AG04449 (cell line): ENCODE measurements around the gene OTOF.

Experiments
- CTCF ChIA-PET: fragments of 350-600 bp; formaldehyde crosslinking; extraction: SDS; loops from one replicate; lab custom pipeline; 2021; ENCODE audit warnings: antibody characterized with exemption; lab: Yijun Ruan, JAX
- POLR2A ChIA-PET: fragments of 400-600, 350-600 bp; formaldehyde crosslinking; extraction: SDS; loops from one replicate; lab custom pipeline; 2020; ENCODE audit warnings: antibody characterized with exemption, inconsistent platforms; lab: Yijun Ruan, JAX
- DNase-seq: peaks from one replicate; pipeline ENCODE4 v3.0.0-alpha.2; 2010; ENCODE audit warnings: low read depth, low spot score
- H3K4me3 ChIP-seq: 2 replicates; pipeline ENCODE4 v1.5.1; 2011; ENCODE audit warnings: low read depth, mild to moderate bottlenecking, control low read depth, low read length
- CTCF ChIP-seq: IDR thresholded peaks from one replicate; pipeline ENCODE4 v1.5.1; 2011; ENCODE audit warnings: mild to moderate bottlenecking, moderate library complexity, low read length, control low read depth, inconsistent platforms; ENCODE audit not compliant: insufficient read depth; ENCODE audit errors: missing control alignments

Gene OTOF

DNA sequence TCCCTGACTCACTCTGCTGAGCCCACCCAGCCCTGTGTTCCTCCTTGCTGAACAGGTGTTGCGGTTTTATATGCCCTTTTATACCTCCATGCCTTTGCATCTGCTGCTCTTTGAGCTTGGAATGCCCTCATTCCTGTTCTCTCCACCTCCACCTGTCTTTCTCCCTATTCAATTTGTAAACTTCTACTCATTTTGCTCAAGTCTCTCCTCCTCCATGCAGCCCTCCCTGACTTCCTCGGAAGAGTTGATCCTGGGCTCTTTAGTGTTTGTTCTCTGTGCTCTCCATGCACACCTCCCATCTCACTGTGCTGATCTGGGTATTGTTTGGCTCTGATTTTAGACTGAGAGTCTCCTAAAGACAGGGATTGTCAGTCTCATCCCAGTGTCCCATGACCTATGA lies 7.2 kb upstream of the OTOF start:
- no peak for TF ChIP-seq CTCF
- no peak for DNase-seq
- H3K4me3 ChIP-seq = no peak overlapping the region
- POLR2A ChIA-PET = no interaction called here
- CTCF ChIA-PET = no interaction called here

GRCh38 chr2:26484579-26484978 lies 6.7 kb upstream of the OTOF start:
- H3K4me3 ChIP-seq = no peak overlapping the region
- DNase-seq = no peak
- ChIA-PET POLR2A (no interaction called here), CTCF (no interaction called here)
- no peak for TF ChIP-seq CTCF

GRCh38 chr2:26483957-26484565 lies 6.1 kb upstream of the OTOF start:
- no peak for DNase-seq
- ChIA-PET POLR2A (no interaction called here), CTCF (interaction anchor here (1.0 kb wide), 1 partner anchor 98 kb away, joined by 3 read pairs; no protein-coding TSS in a partner anchor)
- no peak overlapping the region for H3K4me3 ChIP-seq
- no peak for TF ChIP-seq CTCF

- ChIA-PET POLR2A (no interaction called here), CTCF (interaction anchor here (0.6 to 1.0 kb wide), 2 partner anchors 8 to 98 kb away, joined by 3 read pairs; no protein-coding TSS in a partner anchor)
- H3K4me3 ChIP-seq = no peak overlapping the region
- DNase-seq = no peak
- no peak for TF ChIP-seq CTCF
Measured at GRCh38 chr2:26483516-26483915, 5.6 kb upstream of the OTOF start.

- POLR2A ChIA-PET = no interaction called here
- H3K4me3 ChIP-seq = no peak overlapping the region
Measured at GRCh38 chr2:26483027-26483326, 5.1 kb upstream of the OTOF start.

More at GRCh38 chr2:26483027-26483326, 5.1 kb upstream of the OTOF start:
- no peak for DNase-seq
- CTCF ChIA-PET = no interaction called here
- no peak for TF ChIP-seq CTCF
